CD14-positive monocyte (primary cell): ENCODE data around the gene C12orf43. TPM values are rescaled to one million over a fixed set of nuclear protein-coding genes. Genes with fewer than 3 reads are reported as not detected.

Experiments
- DNase-seq, 3 donors: peaks; one replicate each; pipeline ENCODE4 v3.0.0-alpha.2; 2011 to 2022
- H2AFZ ChIP-seq: 2 replicates; pipeline ENCODE4 v1.6.0; 2012; ENCODE audit warnings: mild to moderate bottlenecking, low read depth, low read length, inconsistent platforms; ENCODE audit not compliant: insufficient read depth, poor library complexity, severe bottlenecking
- H3K27ac ChIP-seq, 2 donors: 1 replicate in 1 of 2; 2 replicates in 1 of 2; pipeline ENCODE4 v1.5.1; 2012 to 2013; ENCODE audit warnings: low read length in 2 of 2, control low read depth in 1 of 2, inconsistent platforms in 1 of 2, low read depth in 1 of 2, mild to moderate bottlenecking in 1 of 2
- H3K27me3 ChIP-seq, 2 donors: one replicate each; pipeline versions ENCODE4 v1.6.0 to v1.6.1; 2011 to 2013; ENCODE audit warnings: low read length in 2 of 2; ENCODE audit not compliant: control insufficient read depth in 2 of 2, insufficient read depth in 2 of 2
- H3K36me3 ChIP-seq, 2 donors: replicated peaks in 1 of 2; 1 replicate in 1 of 2; 2 replicates in 1 of 2; pipeline versions ENCODE4 v1.5.1 to v1.6.1; 2012 to 2013; ENCODE audit warnings: low read length in 2 of 2, control low read depth in 1 of 2, inconsistent platforms in 1 of 2, mild to moderate bottlenecking in 1 of 2; ENCODE audit not compliant: insufficient read depth in 2 of 2, control insufficient read depth in 1 of 2
- H3K4me1 ChIP-seq, 2 donors: 1 replicate in 1 of 2; 2 replicates in 1 of 2; pipeline versions ENCODE4 v1.5.1 to v1.6.1; 2012 to 2013; ENCODE audit warnings: low read length in 2 of 2, control low read depth in 1 of 2, inconsistent platforms in 1 of 2, mild to moderate bottlenecking in 1 of 2, moderate library complexity in 1 of 2; ENCODE audit not compliant: insufficient read depth in 2 of 2, control insufficient read depth in 1 of 2
- H3K4me2 ChIP-seq: replicated peaks from 2 replicates; pipeline ENCODE3; 2012; ENCODE audit warnings: low read length, moderate library complexity, mild to moderate bottlenecking; ENCODE audit not compliant: poor library complexity, severe bottlenecking; ENCODE audit errors: extremely low read depth
- H3K4me3 ChIP-seq, 3 experiments: fragments of 200-600 bp in 1 of 3; sonication (generic) in 1 of 3; replicated peaks in 1 of 3; 1 replicate in 2 of 3; 2 replicates in 1 of 3; pipeline ENCODE4 v1.5.1; 2011 to 2013; ENCODE audit warnings: low read length in 3 of 3, mild to moderate bottlenecking in 3 of 3, control low read depth in 2 of 3, low read depth in 2 of 3, inconsistent platforms in 1 of 3, moderate library complexity in 1 of 3
- H3K79me2 ChIP-seq: 2 replicates; pipeline ENCODE4 v1.6.0; 2012; ENCODE audit warnings: mild to moderate bottlenecking, control low read depth, inconsistent platforms, low read length, moderate library complexity; ENCODE audit not compliant: insufficient read depth
- H3K9ac ChIP-seq: 2 replicates; pipeline ENCODE4 v1.6.0; 2017; ENCODE audit warnings: low read length, mild to moderate bottlenecking; ENCODE audit not compliant: insufficient read depth, poor library complexity, severe bottlenecking
- H3K9me3 ChIP-seq, 2 donors: replicated peaks in 1 of 2; 1 replicate in 1 of 2; 2 replicates in 1 of 2; pipeline versions ENCODE4 v1.5.1 to v1.6.1; 2012 to 2013; ENCODE audit warnings: low read length in 2 of 2, control low read depth in 1 of 2; ENCODE audit not compliant: control insufficient read depth in 1 of 2, insufficient read depth in 1 of 2
- H4K20me1 ChIP-seq: 2 replicates; pipeline ENCODE4 v1.6.0; 2012; ENCODE audit warnings: mild to moderate bottlenecking, low read length, control low read depth, moderate library complexity; ENCODE audit not compliant: insufficient read depth
- H3K27ac Mint-ChIP-seq, 7 donors: one replicate each; pipeline ENCODE4 v1.8.0; 2020; ENCODE audit warnings: mild to moderate bottlenecking in 7 of 7, mixed read lengths in 7 of 7, moderate library complexity in 6 of 7, inconsistent platforms in 2 of 7
- H3K27me3 Mint-ChIP-seq, 3 donors: one replicate each; pipeline ENCODE4 v1.8.0; 2021 to 2022; ENCODE audit warnings: low read depth in 3 of 3, mild to moderate bottlenecking in 3 of 3, mixed read lengths in 3 of 3, moderate library complexity in 3 of 3, inconsistent platforms in 1 of 3
- H3K36me3 Mint-ChIP-seq, 2 donors: one replicate each; pipeline ENCODE4 v1.8.0; 2020; ENCODE audit warnings: mixed read lengths in 2 of 2, inconsistent platforms in 1 of 2, mild to moderate bottlenecking in 1 of 2
- H3K4me1 Mint-ChIP-seq: one replicate; pipeline ENCODE4 v1.8.0; 2020; ENCODE audit warnings: mild to moderate bottlenecking, mixed read lengths
- H3K4me3 Mint-ChIP-seq, 2 donors: one replicate each; pipeline ENCODE4 v1.8.0; 2020; ENCODE audit warnings: mild to moderate bottlenecking in 2 of 2, mixed read lengths in 2 of 2, moderate library complexity in 1 of 2
- H3K9me3 Mint-ChIP-seq, 7 donors: one replicate each; pipeline ENCODE4 v1.8.0; 2020 to 2022; ENCODE audit warnings: mixed read lengths in 7 of 7, mild to moderate bottlenecking in 6 of 7, moderate library complexity in 6 of 7, inconsistent platforms in 2 of 7
- CTCF ChIP-seq: fragments of 200-600 bp; IDR thresholded peaks from one replicate; pipeline ENCODE4 v1.8.0; 2022; ENCODE audit warnings: antibody characterized with exemption, mild to moderate bottlenecking
- WGBS: methylation state at CpG from one replicate; pipeline ENCODE4 v1.1.5; 2013; ENCODE audit warnings: missing lambda C conversion rate; ENCODE audit not compliant: insufficient coverage; 5-methylcytosine and 5-hydroxymethylcytosine counted together
- intact Hi-C, 2 donors: fragments of 100-400 bp; cut with micrococcal nuclease; formaldehyde crosslinking; loops; one replicate each; pipeline versions ENCODE4 v1.15.0 to v1.15.1; 2023
- polyA plus RNA-seq, 3 donors: library from polyadenylated mRNA; depleted of rRNA in 1 of 3; unstranded in 2 of 3; stranded (reverse) in 1 of 3; fragments of 300-500 nt in 2 of 3; fragments of >200 nt in 1 of 3; fragmentation: Illumina TruSeq in 2 of 3; gene quantifications; 1 replicate in 2 of 3; 2 replicates in 1 of 3; pipeline ENCODE4 v1.2.3, GENCODE V29; 2012 to 2021

The C12orf43 gene
- polyA plus RNA-seq, 3 donors = 7.2 to 10.9 (median 9.6) TPM

- H4K20me1 ChIP-seq = no peaks in the 10 kb centered on the region
- Mint-ChIP-seq H3K4me3 (no peak overlapping the region), H3K4me1 (peaks cover 3% of the 10 kb centered on the region), H3K27ac (no peak overlapping the region), H3K9me3 (no peaks in the 10 kb centered on the region), H3K27me3 (peaks cover 0 to 3% (median 3%) of the 10 kb centered on the region in 3 donors), H3K36me3 (no peaks in the 10 kb centered on the region)
- no peak overlapping the region for H3K9ac ChIP-seq
- H3K4me3 ChIP-seq = no peak overlapping the region
- no peaks in the 10 kb centered on the region for H3K27me3 ChIP-seq
- intact Hi-C loops = no loop called here
- DNase-seq = no peak
- H3K27ac ChIP-seq = no peak overlapping the region
- no peaks in the 10 kb centered on the region for H3K4me1 ChIP-seq
- no peaks in the 10 kb centered on the region for H3K79me2 ChIP-seq
- no peaks in the 10 kb centered on the region for H3K9me3 ChIP-seq
- whole genome bisulfite sequencing = 98% methylated on average over 6 of the region's 8 CpGs
- no peak for TF ChIP-seq CTCF
- H3K4me2 ChIP-seq = no peak overlapping the region
- H2AFZ ChIP-seq = no peak overlapping the region
- no peaks in the 10 kb centered on the region for H3K36me3 ChIP-seq
Observed at GRCh38 chr12:120964298-120964697, 52.0 kb downstream of the C12orf43 start.

GRCh38 chr12:120962532-120963020, 53.7 kb downstream of the C12orf43 start:
- Histone ChIP-seq H3K4me3 (no peak overlapping the region), H3K79me2 (no peaks in the 10 kb centered on the region), H3K27ac (no peak overlapping the region), H3K36me3 (no peaks in the 10 kb centered on the region), H4K20me1 (no peaks in the 10 kb centered on the region), H3K9me3 (no peaks in the 10 kb centered on the region), H3K9ac (no peak overlapping the region), H3K27me3 (no peaks in the 10 kb centered on the region), H3K4me1 (no peaks in the 10 kb centered on the region), H2AFZ (no peak overlapping the region), H3K4me2 (no peak overlapping the region)
- TF ChIP-seq CTCF = no peak
- no peaks in the 10 kb centered on the region for H3K36me3 Mint-ChIP-seq
- 83% methylated on average over 1 of the region's 2 CpGs for WGBS
- no peaks in the 10 kb centered on the region for H3K9me3 Mint-ChIP-seq
- no peak overlapping the region for H3K4me3 Mint-ChIP-seq
- no peak overlapping the region for H3K27ac Mint-ChIP-seq
- peaks cover 1 to 4% (median 3%) of the 10 kb centered on the region in 3 donors for H3K27me3 Mint-ChIP-seq
- intact Hi-C loops = no loop called here
- no peak for DNase-seq
- peaks cover 3% of the 10 kb centered on the region for H3K4me1 Mint-ChIP-seq
